Aorta (tissue), 5 donors: ENCODE data around the gene SH3RF3. TPM values are rescaled to one million over a fixed set of nuclear protein-coding genes. Genes with fewer than 3 reads are reported as not detected.

Source experiments
- ATAC-seq: fragments of 200-7000 bp; cut with Tn5 transposase; one replicate; pipeline ENCODE4 v1.9.1; 2022; ENCODE audit warnings: moderate library complexity; ENCODE audit not compliant: low FRiP score
- DNase-seq, 2 donors: peaks; one replicate each; pipeline ENCODE4 v3.0.0-alpha.2; 2020
- H3K27ac ChIP-seq, 2 donors: one replicate each; pipeline ENCODE4 v1.5.1; 2013; ENCODE audit warnings: low read length in 2 of 2, mild to moderate bottlenecking in 2 of 2, moderate library complexity in 2 of 2, control low read depth in 1 of 2, inconsistent platforms in 1 of 2, low read depth in 1 of 2
- H3K27me3 ChIP-seq, 2 donors: one replicate each; pipeline ENCODE4 v1.6.1; 2013; ENCODE audit warnings: control low read depth in 1 of 2, low read length in 1 of 2, mild to moderate bottlenecking in 1 of 2, moderate library complexity in 1 of 2; ENCODE audit not compliant: insufficient read depth in 2 of 2, control insufficient read depth in 1 of 2
- H3K36me3 ChIP-seq, 2 donors: one replicate each; pipeline ENCODE4 v1.6.1; 2013; ENCODE audit warnings: control low read depth in 1 of 2, low read length in 1 of 2, mild to moderate bottlenecking in 1 of 2; ENCODE audit not compliant: insufficient read depth in 2 of 2, control insufficient read depth in 1 of 2
- H3K4me1 ChIP-seq, 2 donors: one replicate each; pipeline ENCODE4 v1.6.1; 2013; ENCODE audit warnings: low read length in 2 of 2, control low read depth in 1 of 2, mild to moderate bottlenecking in 1 of 2, moderate library complexity in 1 of 2; ENCODE audit not compliant: insufficient read depth in 2 of 2, control insufficient read depth in 1 of 2
- H3K4me3 ChIP-seq, 2 donors: one replicate each; pipeline ENCODE4 v1.5.1; 2013; ENCODE audit warnings: low read length in 2 of 2, control low read depth in 1 of 2, mild to moderate bottlenecking in 1 of 2
- H3K9me3 ChIP-seq: one replicate; pipeline ENCODE4 v1.6.1; 2013; ENCODE audit warnings: mild to moderate bottlenecking, low read length; ENCODE audit not compliant: control insufficient read depth
- WGBS, 2 donors: extraction: QIAGEN DNeasy Blood & Tissue Kit; methylation state at CpG; one replicate each; pipeline ENCODE4 v1.1.7; 2013; 5-methylcytosine and 5-hydroxymethylcytosine counted together
- intact Hi-C, 2 donors: fragments of 100-400 bp; cut with DNase I; formaldehyde crosslinking; loops; one replicate each; pipeline versions ENCODE4 v1.14.2 to v1.15.0; 2022
- polyA plus RNA-seq, 2 donors: library from polyadenylated mRNA; stranded (reverse); fragments of 200-250 nt; gene quantifications; one replicate each; pipeline ENCODE4 v1.2.3, GENCODE V29; 2013
- total RNA-seq, 2 donors: library from RNA; stranded (reverse); fragmentation: NEBNext Ultra II Directional; extraction: Animal tissue kit (Norgen Biotek cat#: 25700); gene quantifications; one replicate each; pipeline ENCODE4 v1.2.1, GENCODE V29; 2021
- donor health status: healthy with polysubstance abuse.
- donor health status: Bipolar disorder and iron deficiency.
- donor health status: DM: no; HTN: no; CAD: no.
- donor health status: DM: no; HTN: no; CAD: no.
- donor health status: DM: yes; HTN: yes; CAD: no.

SH3RF3 gene
- total and polyA plus RNA-seq, 4 donors = 3.1 to 24.4 (median 18.0) TPM

DNA sequence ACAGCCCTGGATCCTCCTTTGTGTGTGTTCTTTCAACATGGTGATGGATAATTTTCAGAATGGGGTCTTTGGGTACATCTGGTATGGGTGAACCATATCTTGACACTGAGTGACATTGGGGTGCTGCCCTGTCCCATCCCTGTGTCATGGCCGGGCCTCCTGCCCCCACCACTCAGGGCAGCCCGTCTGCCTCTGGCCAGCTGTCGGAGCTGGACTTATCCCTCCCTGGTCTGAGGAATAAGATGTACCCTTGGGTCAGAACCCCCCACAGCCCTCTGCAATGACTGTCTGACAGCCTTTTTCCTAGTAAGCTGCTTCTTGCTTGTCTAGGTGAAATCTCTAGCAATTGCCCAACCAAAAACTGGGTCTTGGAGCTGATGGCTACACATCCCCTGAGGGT is 142.9 kb downstream of the SH3RF3 start:
- no peaks in the 10 kb centered on the region for H3K36me3 ChIP-seq
- no peak for ATAC-seq
- H3K27me3 ChIP-seq = no peaks in the 10 kb centered on the region
- H3K4me1 ChIP-seq = no peaks in the 10 kb centered on the region
- no peak overlapping the region for H3K27ac ChIP-seq
- intact Hi-C loops = no loop called here
- 94 to 99% methylated on average over 3 of the region's 3 CpGs for WGBS, 2 donors
- DNase-seq = no peak
- no peak overlapping the region for H3K4me3 ChIP-seq
- no peaks in the 10 kb centered on the region for H3K9me3 ChIP-seq

DNA sequence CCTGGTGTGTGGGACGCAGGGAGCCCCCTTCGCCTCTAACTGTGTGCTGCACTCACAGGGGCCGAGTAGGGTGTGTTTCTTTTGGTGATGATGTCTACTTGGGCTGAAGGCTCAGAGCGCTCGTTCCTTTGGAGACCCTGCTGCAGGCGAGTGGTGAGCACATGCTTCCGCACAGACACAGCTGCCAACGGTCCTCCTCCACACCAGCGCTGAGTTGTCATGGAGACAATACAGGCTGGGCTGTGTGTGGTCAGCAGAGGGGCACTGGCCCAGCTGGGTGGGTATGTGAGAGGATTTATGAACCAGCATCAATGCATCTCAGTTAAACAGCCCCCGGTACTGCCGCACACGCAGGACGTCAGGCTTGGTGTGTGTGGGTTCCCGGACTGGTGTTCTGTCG is 143.5 kb downstream of the SH3RF3 start:
- WGBS, 2 donors = 86 to 87% methylated on average over 15 of the region's 15 CpGs
- no peak for DNase-seq

DNA sequence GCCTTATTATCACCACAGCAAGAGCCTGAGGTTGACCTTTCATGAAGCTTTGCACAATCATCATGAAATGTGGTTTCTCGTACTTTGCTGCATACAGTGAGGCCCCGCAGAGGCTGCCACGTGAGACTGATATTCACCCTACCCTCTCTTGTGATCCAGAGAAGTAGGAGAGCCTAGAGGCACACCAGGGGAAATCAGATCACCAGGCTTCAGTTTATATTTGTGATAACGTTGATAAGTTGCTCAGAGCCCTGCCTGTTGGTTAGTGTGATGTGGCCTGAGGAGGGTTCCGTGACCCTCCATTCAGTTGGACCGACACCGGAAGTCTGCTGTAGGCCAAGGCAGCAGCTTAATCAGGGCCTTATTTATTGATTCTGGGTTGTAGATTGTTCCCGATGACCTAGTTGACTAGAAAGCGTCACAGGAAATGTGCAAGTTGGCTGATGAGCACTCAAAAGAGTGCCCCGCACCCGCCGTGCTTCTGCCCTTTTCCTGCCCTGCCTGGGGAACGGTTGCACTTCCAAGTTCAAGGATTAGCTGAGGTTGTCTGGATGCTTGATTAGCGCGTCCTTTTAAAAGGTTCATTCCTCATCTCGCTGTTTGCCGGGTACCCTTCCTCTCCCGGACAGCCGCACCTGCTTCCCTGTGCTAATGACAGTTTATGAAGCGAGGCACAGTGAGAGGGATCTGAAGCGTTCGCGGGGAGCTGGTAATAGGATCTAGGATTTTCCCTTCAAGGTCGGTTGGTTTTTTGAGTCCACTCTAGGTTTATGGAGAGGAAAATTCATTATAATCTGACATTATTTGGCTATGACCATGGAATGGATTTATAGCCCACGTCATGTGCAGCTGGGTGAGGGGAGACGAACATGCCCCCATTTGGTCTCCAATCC is 146.4 kb downstream of the SH3RF3 start:
- no peaks in the 10 kb centered on the region for H3K27me3 ChIP-seq
- WGBS, 2 donors = 92 to 94% methylated on average over 26 of the region's 26 CpGs
- no peak overlapping the region for H3K27ac ChIP-seq
- intact Hi-C loops = no loop called here
- ATAC-seq (no peak), DNase-seq (no peak)
- no peaks in the 10 kb centered on the region for H3K9me3 ChIP-seq
- H3K4me3 ChIP-seq = no peak overlapping the region
- no peaks in the 10 kb centered on the region for H3K36me3 ChIP-seq
- no peaks in the 10 kb centered on the region for H3K4me1 ChIP-seq

More for the DNA sequence above, 143.5 kb downstream of the SH3RF3 start:
- no peaks in the 10 kb centered on the region for H3K36me3 ChIP-seq
- intact Hi-C loops = no loop called here
- ATAC-seq = no peak
- H3K4me1 ChIP-seq = no peaks in the 10 kb centered on the region
- no peak overlapping the region for H3K4me3 ChIP-seq
- H3K9me3 ChIP-seq = no peaks in the 10 kb centered on the region
- no peak overlapping the region for H3K27ac ChIP-seq
- no peaks in the 10 kb centered on the region for H3K27me3 ChIP-seq

DNA sequence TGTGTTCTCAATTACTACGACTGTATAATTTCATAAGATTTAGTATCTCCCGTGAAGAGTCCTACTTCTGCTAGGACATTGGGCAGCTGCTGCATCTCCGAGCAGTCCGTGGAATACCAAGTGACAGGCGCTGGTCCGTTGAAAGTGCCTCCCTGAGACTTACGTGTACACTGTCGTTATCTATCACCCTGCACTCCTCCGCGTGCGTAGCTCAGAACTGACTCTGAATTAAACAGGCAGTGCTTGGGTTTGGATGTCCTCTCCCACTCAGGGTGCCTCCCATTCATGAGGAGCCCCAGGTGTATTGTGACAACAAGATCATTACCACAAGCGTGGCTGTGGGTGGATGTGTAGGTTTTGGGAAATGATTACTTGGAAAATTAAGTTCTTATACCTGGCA is 148.4 kb downstream of the SH3RF3 start:
- H3K27me3 ChIP-seq = no peaks in the 10 kb centered on the region
- DNase-seq (no peak), ATAC-seq (no peak)
- intact Hi-C loops = no loop called here
- no peaks in the 10 kb centered on the region for H3K4me1 ChIP-seq
- H3K9me3 ChIP-seq = no peaks in the 10 kb centered on the region
- no peak overlapping the region for H3K27ac ChIP-seq
- H3K36me3 ChIP-seq = no peaks in the 10 kb centered on the region
- 80 to 94% methylated on average over 12 of the region's 12 CpGs for WGBS, 2 donors
- no peak overlapping the region for H3K4me3 ChIP-seq

DNA sequence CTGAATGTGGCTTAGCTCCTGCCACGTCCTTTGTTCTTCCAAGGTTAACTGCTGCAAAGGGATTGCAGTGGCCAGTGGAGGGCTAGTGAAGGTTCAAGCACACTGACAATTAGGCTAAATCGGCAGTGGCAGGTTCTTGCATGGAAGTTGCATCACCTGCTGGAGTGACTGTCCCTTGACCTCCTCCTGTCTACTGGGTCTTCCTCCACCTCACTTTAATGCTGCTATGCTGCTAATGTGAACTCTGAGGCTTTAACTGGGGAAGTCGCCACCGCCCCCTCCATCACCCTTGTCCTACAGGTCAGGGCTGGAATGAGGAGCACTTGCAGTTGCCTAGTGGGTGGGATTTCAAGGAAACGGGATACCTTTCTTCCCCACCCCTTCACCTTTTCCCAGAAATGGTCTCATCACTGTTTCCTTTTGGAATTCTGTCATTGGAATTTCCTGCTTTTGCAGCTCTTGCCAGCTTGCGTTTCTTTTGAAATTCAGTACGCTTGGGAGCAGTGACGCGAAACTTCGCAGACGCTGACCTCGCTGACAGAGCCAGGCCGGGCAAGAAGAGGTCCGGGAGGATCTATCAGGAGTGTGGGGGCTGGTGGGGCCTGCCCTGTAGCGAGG is 150.3 kb downstream of the SH3RF3 start:
- peaks cover 0 to 2% of the 10 kb centered on the region in 2 donors for H3K4me1 ChIP-seq
- DNase-seq (no peak), ATAC-seq (no peak)
- no peaks in the 10 kb centered on the region for H3K36me3 ChIP-seq
- H3K27me3 ChIP-seq = no peaks in the 10 kb centered on the region
- WGBS, 2 donors = 64 to 69% methylated on average over 15 of the region's 15 CpGs
- intact Hi-C loops = no loop called here
- H3K27ac ChIP-seq = no peak overlapping the region
- no peak overlapping the region for H3K4me3 ChIP-seq
- no peaks in the 10 kb centered on the region for H3K9me3 ChIP-seq

DNA sequence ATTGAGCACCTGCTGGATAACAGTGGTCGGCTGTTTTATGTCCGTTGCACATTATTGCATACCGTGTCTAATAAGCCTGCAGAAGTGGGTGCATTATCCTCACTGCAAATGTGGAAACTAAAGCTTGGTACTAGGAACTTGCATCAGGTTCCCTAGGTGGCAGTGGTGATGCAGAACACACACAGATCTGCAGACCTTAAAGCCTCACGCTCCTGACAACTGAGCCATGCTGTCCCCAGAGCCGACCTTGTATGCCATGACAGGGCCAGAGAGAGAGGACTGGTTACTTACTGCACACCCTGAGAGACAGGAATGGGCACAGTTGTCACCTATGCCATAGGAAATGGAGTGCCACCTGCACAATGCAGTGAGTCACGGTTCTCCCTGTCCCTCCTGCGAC is 151.8 kb downstream of the SH3RF3 start:
- ATAC-seq (no peak), DNase-seq (no peak)
- Histone ChIP-seq H3K9me3 (no peaks in the 10 kb centered on the region), H3K4me1 (peaks cover 0 to 9% of the 10 kb centered on the region in 2 donors), H3K27me3 (no peaks in the 10 kb centered on the region), H3K4me3 (no peak overlapping the region), H3K36me3 (no peaks in the 10 kb centered on the region), H3K27ac (no peak overlapping the region)
- intact Hi-C loops = no loop called here
- 78 to 82% methylated on average over 7 of the region's 7 CpGs for WGBS, 2 donors

DNA sequence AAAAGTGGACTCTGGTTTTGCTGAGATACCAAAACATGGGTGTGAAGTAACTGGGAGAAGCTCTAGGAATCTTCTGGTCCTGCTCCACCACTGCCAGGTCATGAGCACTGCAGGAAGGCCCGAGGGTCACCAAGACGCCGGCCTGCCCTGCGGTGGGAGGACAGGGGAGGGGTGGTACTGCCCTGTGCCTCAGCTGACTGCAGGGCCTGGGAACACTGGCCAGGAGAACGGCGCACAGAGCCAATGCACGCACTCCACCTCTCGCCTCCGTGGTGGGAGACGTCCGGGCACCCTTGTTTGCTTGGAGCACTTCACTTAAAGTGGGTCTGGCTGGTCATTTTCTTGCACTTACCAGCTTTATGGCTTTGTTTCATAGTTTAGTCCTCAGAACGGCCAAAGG is 153.4 kb downstream of the SH3RF3 start:
- Histone ChIP-seq H3K27me3 (no peaks in the 10 kb centered on the region), H3K9me3 (no peaks in the 10 kb centered on the region), H3K4me1 (peaks cover 0 to 9% of the 10 kb centered on the region in 2 donors), H3K27ac (no peak overlapping the region), H3K4me3 (no peak overlapping the region), H3K36me3 (no peaks in the 10 kb centered on the region)
- 74 to 75% methylated on average over 12 of the region's 12 CpGs for WGBS, 2 donors
- ATAC-seq (no peak), DNase-seq (no peak)
- intact Hi-C loops = no loop called here

DNA sequence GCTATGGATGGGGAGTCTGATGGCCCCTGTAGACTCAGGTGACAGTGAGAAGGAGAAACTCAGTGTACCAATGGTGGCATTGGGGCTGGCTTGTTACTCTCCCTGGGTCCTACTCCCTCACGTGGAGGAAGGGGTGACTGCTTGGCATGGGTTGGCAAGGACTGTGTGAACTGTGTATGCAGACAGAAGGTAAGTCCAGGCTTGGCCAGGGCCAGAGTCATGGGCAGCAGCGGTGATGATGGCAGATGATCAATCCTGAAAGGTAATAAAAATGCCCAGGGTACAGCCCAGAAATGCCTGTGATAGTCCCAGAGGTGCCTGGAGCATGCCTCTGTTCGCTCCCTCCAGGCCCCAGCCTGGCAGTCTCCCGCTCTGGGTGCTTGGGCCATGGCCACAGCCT is 153.9 kb downstream of the SH3RF3 start:
- 55 to 64% methylated on average over 4 of the region's 4 CpGs for WGBS, 2 donors
- ATAC-seq = no peak
- Histone ChIP-seq H3K36me3 (no peaks in the 10 kb centered on the region), H3K4me3 (no peak overlapping the region), H3K27me3 (no peaks in the 10 kb centered on the region), H3K9me3 (no peaks in the 10 kb centered on the region), H3K4me1 (peaks cover 0 to 9% of the 10 kb centered on the region in 2 donors), H3K27ac (no peak overlapping the region)
- no peak for DNase-seq
- intact Hi-C loops = no loop called here

DNA sequence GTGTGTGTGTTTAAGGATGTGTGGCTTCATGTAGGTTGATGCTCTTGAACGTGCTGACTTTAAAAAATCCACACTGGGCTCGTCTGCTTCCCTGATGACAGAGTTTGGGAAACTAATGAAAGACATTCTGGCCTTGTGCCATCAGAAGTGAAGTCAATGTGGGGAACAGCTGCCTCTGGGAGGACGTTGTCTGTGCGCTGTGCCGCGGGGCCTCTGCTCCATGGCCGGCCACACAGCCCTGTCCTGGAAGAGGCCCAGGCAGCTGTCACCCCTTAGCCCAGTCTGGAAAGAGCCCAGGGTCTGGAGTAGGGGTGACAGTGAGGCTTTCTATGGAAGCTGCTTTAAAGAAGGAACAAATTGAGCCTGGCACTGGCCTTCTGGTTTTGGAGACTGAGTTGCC is 155.8 kb downstream of the SH3RF3 start:
- Histone ChIP-seq H3K36me3 (no peaks in the 10 kb centered on the region), H3K27ac (peak overlapping the region in 1 of 2 donors; percentile 41), H3K4me1 (peaks cover 0 to 9% of the 10 kb centered on the region in 2 donors), H3K9me3 (no peaks in the 10 kb centered on the region), H3K4me3 (no peak overlapping the region), H3K27me3 (no peaks in the 10 kb centered on the region)
- DNase-seq (peak in 1 of 2 donors; percentile 48), ATAC-seq (peak; percentile 53)
- intact Hi-C loops = no loop called here
- WGBS, 2 donors = 8 to 10% methylated on average over 7 of the region's 7 CpGs
